Bronchial epithelial cell (primary cell): ENCODE measurements around the gene CCN2. TPM values are rescaled to one million over a fixed set of nuclear protein-coding genes. Genes with fewer than 3 reads are reported as not detected.

ENCODE experiments used
- DNase-seq: peaks from one replicate; pipeline ENCODE4 v3.0.0-alpha.2; 2010; ENCODE audit warnings: low read depth
- FAIRE-seq: peaks from 2 replicates; lab custom pipeline; 2011; peaks lifted over from hg19 to GRCh38; lab: Jason Lieb, UNC
- H3K27me3 ChIP-seq: 2 replicates; pipeline ENCODE4 v1.5.1; 2011; ENCODE audit warnings: low read length; ENCODE audit not compliant: control insufficient read depth, insufficient read depth
- H3K36me3 ChIP-seq: 2 replicates; pipeline ENCODE4 v1.5.1; 2011; ENCODE audit warnings: low read length; ENCODE audit not compliant: control insufficient read depth, insufficient read depth
- H3K4me3 ChIP-seq: 2 replicates; pipeline ENCODE4 v1.5.1; 2011; ENCODE audit warnings: mild to moderate bottlenecking, low read depth, low read length, control low read depth
- total RNA-seq: library from RNA; depleted of rRNA; stranded (reverse); fragments of >200 nt; gene quantifications from 2 replicates; pipeline ENCODE4 v1.2.1, GENCODE V29; 2014
- TF ChIP-seq, protein P1 (sequence below): IDR thresholded peaks from 2 replicates; pipeline ENCODE4 v1.5.1; 2011; ENCODE audit warnings: mild to moderate bottlenecking, moderate library complexity, low read length, control low read depth, inconsistent platforms; ENCODE audit not compliant: insufficient read depth, severe bottlenecking

The CCN2 gene
- total RNA-seq = 1.3 and 2.6 TPM in 2 replicates

DNA sequence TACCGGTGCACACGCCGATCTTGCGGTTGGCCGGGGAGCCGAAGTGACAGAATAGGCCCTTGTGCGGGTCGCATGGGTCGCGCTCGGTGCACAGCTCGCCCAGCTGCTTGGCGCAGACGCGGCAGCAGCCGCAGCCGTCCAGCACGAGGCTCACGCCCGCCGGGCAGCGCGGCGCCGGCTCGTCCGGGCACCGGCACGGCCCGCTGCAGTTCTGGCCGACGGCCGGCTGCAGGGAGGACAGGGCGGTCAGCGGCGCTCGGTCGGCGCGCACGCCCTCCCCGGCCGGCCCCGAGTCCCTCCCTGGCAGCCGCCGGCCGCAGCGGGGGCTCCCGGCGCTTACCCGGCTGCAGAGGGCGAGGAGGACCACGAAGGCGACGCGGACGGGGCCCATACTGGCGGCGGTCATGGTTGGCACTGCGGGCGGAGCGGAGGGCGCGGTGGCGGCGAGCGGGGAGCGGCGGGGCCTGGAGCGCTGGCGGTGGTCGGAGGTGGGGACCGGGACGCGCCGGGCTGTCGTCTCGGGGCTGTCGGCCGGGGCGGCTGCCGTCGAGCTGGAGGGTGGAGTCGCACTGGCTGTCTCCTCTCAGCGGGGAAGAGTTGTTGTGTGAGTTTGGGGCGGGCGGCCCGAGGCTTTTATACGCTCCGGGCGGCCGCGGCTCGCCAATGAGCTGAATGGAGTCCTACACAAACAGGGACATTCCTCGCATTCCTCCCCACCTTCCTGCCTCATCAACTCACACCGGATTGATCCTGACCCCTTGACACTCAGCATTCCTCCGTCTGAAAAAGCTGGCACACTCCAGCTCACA lies at the start of gene CCN2:
CCN2 (minus strand) TSS at position 606 of the 809 bp plus-strand sequence; CDS start at position 406, 200 bp downstream.
- Histone ChIP-seq H3K36me3 (peaks cover 2% of the 10 kb centered on the region), H3K27me3 (no peaks in the 10 kb centered on the region), H3K4me3 (peak within 1 kb of the TSS; percentile 48)
- DNase-seq (peak; percentile 84), FAIRE-seq (no peak)
- TF ChIP-seq, protein P1, sequence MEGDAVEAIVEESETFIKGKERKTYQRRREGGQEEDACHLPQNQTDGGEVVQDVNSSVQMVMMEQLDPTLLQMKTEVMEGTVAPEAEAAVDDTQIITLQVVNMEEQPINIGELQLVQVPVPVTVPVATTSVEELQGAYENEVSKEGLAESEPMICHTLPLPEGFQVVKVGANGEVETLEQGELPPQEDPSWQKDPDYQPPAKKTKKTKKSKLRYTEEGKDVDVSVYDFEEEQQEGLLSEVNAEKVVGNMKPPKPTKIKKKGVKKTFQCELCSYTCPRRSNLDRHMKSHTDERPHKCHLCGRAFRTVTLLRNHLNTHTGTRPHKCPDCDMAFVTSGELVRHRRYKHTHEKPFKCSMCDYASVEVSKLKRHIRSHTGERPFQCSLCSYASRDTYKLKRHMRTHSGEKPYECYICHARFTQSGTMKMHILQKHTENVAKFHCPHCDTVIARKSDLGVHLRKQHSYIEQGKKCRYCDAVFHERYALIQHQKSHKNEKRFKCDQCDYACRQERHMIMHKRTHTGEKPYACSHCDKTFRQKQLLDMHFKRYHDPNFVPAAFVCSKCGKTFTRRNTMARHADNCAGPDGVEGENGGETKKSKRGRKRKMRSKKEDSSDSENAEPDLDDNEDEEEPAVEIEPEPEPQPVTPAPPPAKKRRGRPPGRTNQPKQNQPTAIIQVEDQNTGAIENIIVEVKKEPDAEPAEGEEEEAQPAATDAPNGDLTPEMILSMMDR = no peak

- Histone ChIP-seq H3K4me3 (no peak overlapping the region), H3K36me3 (no peaks in the 10 kb centered on the region), H3K27me3 (no peaks in the 10 kb centered on the region)
- FAIRE-seq (no peak), DNase-seq (no peak)
- TF ChIP-seq, protein P1 = no peak
These were observed 49.1 kb upstream of the CCN2 start for GRCh38 chr6:132000296-132000695.

DNA sequence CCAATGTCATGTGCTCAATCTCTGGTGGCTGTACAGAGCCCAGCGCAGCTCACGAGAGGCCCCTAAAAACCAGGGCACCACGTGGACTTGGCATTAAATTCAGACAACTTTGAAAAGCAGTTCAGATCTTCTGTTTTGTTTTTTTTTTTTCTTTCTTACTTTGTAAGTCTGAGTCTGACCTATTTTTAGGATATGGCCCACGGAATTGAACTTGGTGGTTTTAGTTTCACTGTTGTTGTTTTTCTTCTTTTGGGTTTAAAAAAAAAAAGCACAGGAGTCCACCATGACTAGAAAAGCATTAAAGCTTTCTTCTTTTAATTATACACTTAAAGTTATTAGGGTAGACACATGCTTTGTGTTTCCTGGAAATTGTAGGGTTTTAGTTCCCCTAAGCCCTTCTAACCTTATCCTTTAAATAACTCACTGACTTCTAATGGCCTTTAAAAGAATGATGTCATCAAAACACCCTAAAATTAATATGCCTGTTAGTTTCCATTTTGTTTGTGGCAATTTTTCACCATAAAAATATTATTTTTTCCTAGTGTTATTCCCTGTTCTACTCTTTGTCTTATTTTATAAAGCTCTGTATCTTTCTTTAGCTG lies 48.5 kb upstream of the CCN2 start:
- no peak for FAIRE-seq
- no peak for DNase-seq
- TF ChIP-seq, protein P1 = no peak
- Histone ChIP-seq H3K36me3 (no peaks in the 10 kb centered on the region), H3K4me3 (no peak overlapping the region), H3K27me3 (no peaks in the 10 kb centered on the region)

- FAIRE-seq = peak; percentile 23
- Histone ChIP-seq H3K36me3 (no peaks in the 10 kb centered on the region), H3K27me3 (no peaks in the 10 kb centered on the region), H3K4me3 (no peak overlapping the region)
- TF ChIP-seq, protein P1 = no peak
- DNase-seq = no peak
These were observed 47.2 kb upstream of the CCN2 start for GRCh38 chr6:131998255-131998982.

- no peak overlapping the region for H3K4me3 ChIP-seq
- TF ChIP-seq, protein P1 = no peak
- no peaks in the 10 kb centered on the region for H3K36me3 ChIP-seq
- no peaks in the 10 kb centered on the region for H3K27me3 ChIP-seq
- peak; percentile 77 for FAIRE-seq
- no peak for DNase-seq
These were observed 46.4 kb upstream of the CCN2 start for GRCh38 chr6:131997429-131998153.
